ENCODE results near the gene ANTXR1. TPM values are rescaled to one million over a fixed set of nuclear protein-coding genes. Genes with fewer than 3 reads are reported as not detected.
"Not testable (repeated sequence)": the region's sequence is repeated elsewhere in the genome, so short reads cannot be mapped to it uniquely, and the experiment has no call there.

ANTXR1 gene
- total RNA-seq, 2 donors from 2014 or later: 0.40 TPM; not detected in 1

DNA sequence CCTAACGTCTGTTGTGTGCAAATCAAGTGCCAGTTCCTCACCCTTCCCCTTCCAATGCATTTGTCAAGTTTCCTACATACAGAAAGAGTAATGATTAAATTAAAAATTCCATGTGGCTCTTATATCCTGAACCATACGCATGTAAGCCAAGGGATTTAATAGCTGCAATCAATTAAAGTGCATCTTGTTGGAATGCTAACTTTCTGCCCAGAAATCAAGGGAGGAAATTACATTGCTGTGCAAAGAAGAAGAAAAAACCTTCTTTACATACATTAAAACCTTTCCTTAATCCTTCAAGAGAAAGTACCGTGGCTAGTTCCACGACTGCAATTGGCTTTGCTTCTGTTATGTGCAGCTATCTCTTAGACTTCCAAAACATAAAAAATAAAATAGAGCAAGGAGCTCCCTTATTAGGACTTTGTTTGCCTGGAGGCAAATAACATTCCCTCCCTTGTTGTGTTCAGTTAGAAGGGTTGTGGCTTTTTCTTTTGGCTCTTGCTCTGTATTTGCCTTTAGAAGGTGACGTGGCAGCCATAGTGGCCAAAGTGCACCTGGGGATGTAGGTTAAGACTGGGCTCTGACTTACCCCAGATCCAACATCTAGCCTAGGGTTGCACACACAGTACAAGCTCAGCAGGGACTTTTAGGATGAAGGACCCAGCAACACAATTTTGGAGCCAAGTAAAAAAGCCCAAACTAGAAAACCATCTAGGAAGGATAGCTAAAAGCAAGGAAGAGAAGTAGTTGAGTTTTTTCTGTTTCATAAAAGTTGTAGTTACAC lies 158.3 kb downstream of the ANTXR1 start:
- H3K9me3 Mint-ChIP-seq: no peaks in the 10 kb centered on the region
- no peak overlapping the region for H3K4me3 Mint-ChIP-seq
- H3K4me1 Mint-ChIP-seq (ENCODE audit: low read depth in 2 of 2): no peaks in the 10 kb centered on the region
- H3K27ac Mint-ChIP-seq: no peak overlapping the region
- no peak for ATAC-seq
- H3K36me3 Mint-ChIP-seq: no peaks in the 10 kb centered on the region
- DNase-seq (ENCODE audit: low spot score): no peak
- peaks cover 16 to 44% of the 10 kb centered on the region in 2 donors for H3K27me3 Mint-ChIP-seq

DNA sequence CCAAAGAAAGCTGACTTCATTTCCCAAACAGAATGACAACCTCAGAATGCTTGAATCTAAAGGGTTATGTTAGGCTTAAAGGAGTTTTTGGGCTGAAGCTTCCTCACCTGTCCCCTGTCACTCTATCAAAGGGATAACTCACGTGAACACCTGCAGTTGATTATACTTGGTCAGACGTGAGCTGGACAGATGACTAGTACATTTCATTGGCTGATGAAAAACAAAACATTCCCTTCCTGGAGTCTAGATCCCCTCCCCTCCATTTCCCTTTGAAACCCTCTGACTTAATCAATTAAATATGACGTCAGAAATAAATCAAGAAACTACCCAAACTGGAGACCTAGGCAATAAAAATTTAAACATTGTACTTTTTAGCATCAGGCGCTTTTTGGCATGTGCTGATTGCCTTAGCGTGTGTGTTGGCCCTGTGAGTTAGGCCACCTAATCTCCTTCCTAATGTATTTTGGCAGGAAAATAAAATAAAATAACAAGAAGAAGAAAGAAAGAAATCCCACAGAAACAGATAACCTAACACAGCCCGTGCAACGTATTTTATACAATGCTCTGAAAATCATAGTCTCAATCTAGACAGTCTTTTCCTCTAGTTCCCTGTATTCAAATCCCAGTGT lies 159.0 kb downstream of the ANTXR1 start:
- DNase-seq (ENCODE audit: low spot score): no peak
- no peaks in the 10 kb centered on the region for H3K4me1 Mint-ChIP-seq (ENCODE audit: low read depth in 2 of 2)

DNA sequence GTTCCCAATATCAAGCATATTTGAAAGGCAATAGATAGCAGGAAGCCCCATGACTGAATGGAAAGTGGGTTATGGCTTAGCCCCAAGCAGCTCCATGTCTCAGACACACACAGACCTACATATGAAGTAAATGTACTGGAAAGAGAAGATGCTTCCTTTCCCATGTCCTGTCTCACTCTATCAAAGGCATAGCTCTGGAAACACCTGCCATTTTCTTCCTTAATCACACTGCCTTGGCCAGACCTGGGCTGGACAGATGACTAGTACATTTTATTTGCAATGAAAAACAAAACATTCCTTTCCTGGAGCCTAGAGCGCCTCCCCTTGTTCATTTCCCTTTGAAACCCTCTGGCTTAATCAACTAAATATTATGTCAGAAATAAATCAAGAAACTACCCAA lies 160.7 kb downstream of the ANTXR1 start:
- Mint-ChIP-seq H3K36me3 (no peaks in the 10 kb centered on the region), H3K27me3 (peaks cover 17 to 54% of the 10 kb centered on the region in 2 donors), H3K27ac (no peak overlapping the region), H3K4me1 (ENCODE audit: low read depth in 2 of 2) (peaks cover 6 to 8% of the 10 kb centered on the region in 2 donors), H3K4me3 (no peak overlapping the region), H3K9me3 (no peaks in the 10 kb centered on the region)
- DNase-seq (ENCODE audit: low spot score): no peak
- ATAC-seq: no peak

More for the DNA sequence above, 159.0 kb downstream of the ANTXR1 start:
- ATAC-seq: no peak
- H3K27me3 Mint-ChIP-seq: peaks cover 13 to 45% of the 10 kb centered on the region in 2 donors
- no peak overlapping the region for H3K4me3 Mint-ChIP-seq
- no peaks in the 10 kb centered on the region for H3K36me3 Mint-ChIP-seq
- no peak overlapping the region for H3K27ac Mint-ChIP-seq
- no peaks in the 10 kb centered on the region for H3K9me3 Mint-ChIP-seq

DNA sequence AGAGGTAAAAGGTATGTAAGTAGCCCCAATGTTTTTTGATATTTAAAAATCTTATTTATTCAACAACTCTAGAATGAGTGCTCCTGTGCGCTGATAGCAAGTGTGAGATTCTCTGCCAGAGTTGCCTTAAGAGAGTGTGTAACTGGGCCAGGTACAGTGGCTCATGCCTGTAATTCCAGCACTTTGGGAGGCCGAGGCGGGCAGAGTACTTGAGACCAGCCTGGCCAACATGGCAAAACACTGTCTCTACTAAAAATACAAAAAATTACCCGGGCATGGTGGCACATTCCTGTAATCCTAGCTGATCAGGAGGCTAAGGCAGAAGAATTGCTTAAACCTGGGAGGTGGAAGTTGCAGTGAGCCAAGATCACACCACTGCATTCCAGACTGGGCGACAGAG lies 161.2 kb downstream of the ANTXR1 start:
- not testable (repeated sequence) for ATAC-seq; H3K9me3 Mint-ChIP-seq; H3K36me3 Mint-ChIP-seq; H3K27ac Mint-ChIP-seq; DNase-seq (ENCODE audit: low spot score); H3K4me3 Mint-ChIP-seq; H3K4me1 Mint-ChIP-seq (ENCODE audit: low read depth in 2 of 2)
- peaks cover 14 to 54% of the 10 kb centered on the region in 2 donors for H3K27me3 Mint-ChIP-seq

DNA sequence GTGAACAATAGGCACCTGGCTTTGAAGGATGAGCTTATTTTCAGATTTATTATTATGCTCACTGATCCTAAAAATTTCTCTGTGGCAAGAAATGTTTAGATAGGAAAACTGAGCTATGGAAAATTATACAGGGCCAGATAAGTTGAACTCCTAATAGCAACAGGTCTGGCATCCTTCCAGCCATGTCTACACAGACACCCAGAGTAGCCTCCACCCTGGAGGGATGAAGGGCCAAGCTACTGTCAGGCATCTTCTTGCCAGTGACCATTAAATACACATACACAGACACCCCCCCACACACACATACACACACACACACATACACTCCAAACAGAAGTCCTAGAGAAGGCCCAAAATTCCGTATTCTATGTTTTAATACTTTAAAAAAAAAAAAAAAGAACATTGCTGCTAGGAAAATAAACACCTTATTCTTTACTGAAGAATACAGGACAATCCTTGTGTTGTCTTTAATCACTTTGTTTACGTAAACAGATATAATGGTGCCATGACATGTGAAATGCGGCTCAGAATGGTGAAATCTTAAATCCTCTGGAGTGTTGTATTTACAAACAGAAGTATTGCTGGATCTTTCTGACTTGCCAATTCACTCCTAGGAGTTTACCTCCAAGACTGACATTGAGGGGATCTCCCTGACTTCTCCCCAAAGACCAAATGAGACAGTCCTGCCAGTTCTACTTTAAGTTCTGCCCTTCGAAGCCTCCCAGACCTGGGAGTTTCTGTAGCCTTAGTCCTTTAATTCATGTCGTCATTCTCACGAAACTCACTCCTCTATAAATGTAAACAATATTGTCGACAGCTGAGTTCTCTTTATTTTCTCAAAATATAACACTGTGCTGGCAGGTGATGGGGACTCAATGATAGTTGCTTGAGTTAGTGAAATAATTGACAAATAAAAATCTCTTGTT lies 163.1 kb downstream of the ANTXR1 start:
- no peak overlapping the region for H3K27ac Mint-ChIP-seq
- ATAC-seq (no peak), DNase-seq (ENCODE audit: low spot score) (no peak)
- peaks cover 19 to 47% of the 10 kb centered on the region in 2 donors for H3K27me3 Mint-ChIP-seq
- no peaks in the 10 kb centered on the region for H3K36me3 Mint-ChIP-seq
- no peak overlapping the region for H3K4me3 Mint-ChIP-seq
- H3K4me1 Mint-ChIP-seq (ENCODE audit: low read depth in 2 of 2): peaks cover 6 to 8% of the 10 kb centered on the region in 2 donors
- no peaks in the 10 kb centered on the region for H3K9me3 Mint-ChIP-seq

DNA sequence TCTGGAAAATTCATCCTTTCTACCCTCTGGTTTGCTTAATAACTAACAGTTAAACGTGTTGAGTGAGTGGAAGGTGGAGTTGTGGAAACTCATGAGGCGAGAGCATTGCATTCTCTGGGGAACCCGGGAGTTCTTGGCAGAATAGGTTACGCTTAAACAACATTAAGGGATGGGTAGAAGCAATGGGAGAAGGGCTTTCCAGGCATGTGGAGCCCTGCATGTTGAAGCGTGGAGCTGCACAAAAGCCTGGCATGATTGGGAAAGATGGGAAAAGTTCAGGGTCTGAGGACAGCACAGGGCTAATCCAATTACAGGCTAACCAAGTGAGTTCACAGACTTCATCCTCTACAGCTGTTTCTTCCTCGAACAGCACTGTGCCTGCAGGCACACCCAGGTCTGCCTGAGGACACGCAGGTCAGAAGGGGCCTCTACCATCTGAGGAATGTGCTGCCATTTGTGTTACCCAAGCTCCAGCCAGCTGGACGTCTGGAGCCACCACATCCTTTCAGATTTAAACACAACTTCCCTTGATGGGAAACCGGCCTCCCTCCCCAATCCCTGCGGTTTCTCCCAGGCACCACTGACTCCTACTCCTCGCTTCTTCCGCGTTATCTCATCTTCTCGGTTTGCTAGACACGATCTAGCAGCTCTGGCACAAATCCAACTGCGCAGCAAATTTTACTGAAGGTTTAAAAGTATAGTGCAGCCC lies 164.2 kb downstream of the ANTXR1 start:
- Mint-ChIP-seq H3K4me1 (ENCODE audit: low read depth in 2 of 2) (peaks cover 6 to 8% of the 10 kb centered on the region in 2 donors), H3K27me3 (peaks cover 16 to 56% of the 10 kb centered on the region in 2 donors), H3K36me3 (no peaks in the 10 kb centered on the region), H3K27ac (no peak overlapping the region), H3K9me3 (no peaks in the 10 kb centered on the region), H3K4me3 (peak overlapping the region; percentile 55)
- DNase-seq (ENCODE audit: low spot score) (no peak), ATAC-seq (no peak)

DNA sequence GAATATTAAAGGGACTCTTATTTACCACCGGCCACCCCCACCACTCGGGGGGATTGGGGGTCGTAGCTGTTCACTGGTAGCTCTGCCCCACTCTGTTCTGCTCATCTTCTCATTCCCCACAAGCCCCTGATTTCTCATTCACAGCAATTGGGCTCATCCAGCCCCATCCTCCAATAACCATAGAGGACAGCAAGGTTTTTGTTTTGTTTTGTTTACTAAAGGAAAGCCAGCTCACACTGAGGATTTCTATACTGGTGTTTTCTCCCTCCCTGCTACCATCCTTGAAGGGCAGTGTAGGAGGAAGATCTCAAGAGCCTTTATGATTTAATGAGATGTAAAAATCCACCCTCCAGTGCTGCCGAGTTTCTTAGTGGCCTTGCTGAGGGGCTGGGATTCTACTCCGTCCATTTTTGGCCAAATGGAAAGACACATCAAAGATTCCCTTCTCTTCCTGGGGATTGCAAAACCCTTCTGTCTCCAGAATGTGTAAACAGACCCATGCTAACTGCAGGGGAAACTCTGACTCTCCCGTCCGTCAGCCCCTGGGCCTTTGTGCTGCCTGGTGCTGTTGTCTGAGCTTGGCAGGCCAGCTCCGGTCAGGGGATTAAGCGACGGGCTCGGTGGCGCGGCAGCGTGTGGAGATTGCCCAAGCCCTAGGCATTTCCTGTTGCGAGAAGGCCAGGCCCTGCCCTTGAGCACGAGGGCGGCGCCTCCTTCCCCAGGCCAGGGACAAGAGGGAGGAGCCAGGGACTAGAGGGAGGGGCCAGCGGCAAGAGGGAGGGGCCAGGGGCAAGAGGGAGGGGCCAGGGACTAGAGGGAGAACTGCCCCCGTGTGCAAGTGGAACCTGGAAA lies 165.0 kb downstream of the ANTXR1 start:
- DNase-seq (ENCODE audit: low spot score) (peak; percentile 64), ATAC-seq (peak; percentile 90)
- Mint-ChIP-seq H3K27me3 (peaks cover 16 to 55% of the 10 kb centered on the region in 2 donors), H3K4me1 (ENCODE audit: low read depth in 2 of 2) (peaks cover 6 to 8% of the 10 kb centered on the region in 2 donors), H3K27ac (no peak overlapping the region), H3K36me3 (no peaks in the 10 kb centered on the region), H3K4me3 (peak overlapping the region; percentile 55), H3K9me3 (no peaks in the 10 kb centered on the region)

DNA sequence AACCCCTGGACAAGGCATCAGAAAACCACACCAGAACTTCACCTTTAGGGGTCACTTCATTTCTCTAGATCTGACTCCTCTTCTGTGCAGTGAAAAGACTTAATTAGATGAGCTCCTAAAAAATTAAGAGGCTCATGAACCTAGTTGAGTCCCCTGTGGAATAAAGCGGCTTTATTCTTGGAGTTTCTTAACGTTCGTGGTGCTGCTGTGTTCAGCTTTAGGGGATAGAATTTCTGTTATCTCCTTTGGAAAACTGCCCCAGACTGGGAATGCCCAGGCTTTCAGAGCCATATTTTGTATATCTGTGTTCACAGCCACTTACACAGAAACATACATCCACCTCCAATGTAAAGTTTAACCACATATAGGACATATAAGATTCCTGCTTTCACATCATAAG lies 165.8 kb downstream of the ANTXR1 start:
- no peak for DNase-seq (ENCODE audit: low spot score)

DNA sequence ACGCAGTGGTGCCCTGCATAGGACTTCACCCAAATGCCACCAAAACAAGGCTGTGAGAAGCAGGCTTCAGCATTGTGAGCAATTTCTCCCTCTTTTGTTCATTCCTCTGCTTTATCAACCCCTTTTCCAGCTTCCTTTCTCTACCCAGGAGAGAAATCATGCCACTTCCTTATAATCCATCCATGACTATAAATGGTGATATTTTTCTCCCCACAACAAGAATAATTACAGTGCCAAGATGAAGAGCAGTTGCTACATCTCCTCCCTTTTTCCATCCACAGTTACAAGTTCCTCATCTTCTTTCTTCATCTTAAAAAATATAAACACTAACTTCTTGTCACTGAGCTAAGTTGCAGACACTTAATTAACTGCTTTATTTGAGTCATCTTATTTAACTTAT lies 167.2 kb downstream of the ANTXR1 start:
- Mint-ChIP-seq H3K36me3 (no peaks in the 10 kb centered on the region), H3K27ac (no peak overlapping the region), H3K9me3 (no peaks in the 10 kb centered on the region), H3K27me3 (peaks cover 18 to 45% of the 10 kb centered on the region in 2 donors), H3K4me1 (ENCODE audit: low read depth in 2 of 2) (peaks cover 6 to 8% of the 10 kb centered on the region in 2 donors), H3K4me3 (no peak overlapping the region)
- DNase-seq (ENCODE audit: low spot score) (no peak), ATAC-seq (no peak)

More for the DNA sequence above, 165.8 kb downstream of the ANTXR1 start:
- Mint-ChIP-seq H3K27me3 (peaks cover 15 to 50% of the 10 kb centered on the region in 2 donors), H3K36me3 (no peaks in the 10 kb centered on the region), H3K9me3 (no peaks in the 10 kb centered on the region), H3K27ac (no peak overlapping the region), H3K4me1 (ENCODE audit: low read depth in 2 of 2) (peaks cover 6 to 8% of the 10 kb centered on the region in 2 donors), H3K4me3 (no peak overlapping the region)
- ATAC-seq: no peak

DNA sequence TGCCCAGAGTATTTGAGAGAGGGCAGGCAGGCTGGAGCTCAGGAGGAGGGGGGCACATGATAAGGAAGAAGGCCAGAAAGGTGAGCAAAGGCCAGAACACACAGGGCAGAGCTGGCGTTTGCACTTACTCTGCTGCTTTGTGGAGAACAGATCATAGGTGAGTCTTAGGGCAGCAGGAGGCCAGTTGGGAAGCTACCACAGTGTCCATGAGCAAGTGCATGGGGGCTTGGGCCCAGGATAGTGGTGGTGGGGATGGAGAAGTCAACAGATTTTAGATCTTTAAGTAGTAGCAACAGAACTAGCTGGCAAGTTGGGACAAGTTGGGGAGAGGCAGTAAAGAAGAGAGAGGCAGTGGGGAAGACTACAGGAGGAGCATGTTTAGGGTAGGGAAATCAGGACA lies 168.0 kb downstream of the ANTXR1 start:
- ATAC-seq (no peak), DNase-seq (ENCODE audit: low spot score) (no peak)
- peaks cover 6 to 8% of the 10 kb centered on the region in 2 donors for H3K4me1 Mint-ChIP-seq (ENCODE audit: low read depth in 2 of 2)
- no peaks in the 10 kb centered on the region for H3K36me3 Mint-ChIP-seq
- H3K4me3 Mint-ChIP-seq: no peak overlapping the region
- H3K27me3 Mint-ChIP-seq: peaks cover 18 to 45% of the 10 kb centered on the region in 2 donors
- H3K27ac Mint-ChIP-seq: no peak overlapping the region
- no peaks in the 10 kb centered on the region for H3K9me3 Mint-ChIP-seq

DNA sequence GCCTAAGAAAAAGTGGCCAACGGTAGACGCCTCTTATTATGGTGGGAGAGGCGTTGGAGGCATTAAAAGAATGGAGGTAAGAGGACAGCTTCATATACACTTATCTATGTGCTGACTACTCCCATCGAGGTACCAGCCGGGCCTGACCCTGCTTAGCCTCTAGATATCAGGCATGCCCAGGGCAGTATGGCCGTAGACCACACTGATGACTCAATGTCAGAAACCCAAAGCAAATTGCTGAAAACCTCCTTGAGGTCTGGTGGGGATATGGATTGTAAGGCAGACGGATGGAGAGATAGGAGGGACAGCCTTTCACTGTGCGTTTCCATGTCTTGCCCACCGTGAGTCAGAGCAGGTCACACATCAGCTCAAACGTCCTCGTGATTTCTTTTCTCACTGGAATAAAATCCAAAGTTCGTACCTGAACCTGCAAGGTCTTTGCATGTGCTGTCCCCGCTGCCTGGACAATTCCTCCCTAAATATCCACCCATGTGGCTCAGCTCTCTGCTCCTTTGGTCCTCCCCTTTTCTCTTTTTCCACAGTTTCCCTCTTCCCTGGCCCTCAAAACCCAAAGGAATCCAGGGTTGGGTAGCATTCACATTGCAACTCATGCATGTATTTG lies 168.9 kb downstream of the ANTXR1 start:
- H3K4me3 Mint-ChIP-seq: no peak overlapping the region
- no peak overlapping the region for H3K27ac Mint-ChIP-seq
- H3K4me1 Mint-ChIP-seq (ENCODE audit: low read depth in 2 of 2): peaks cover 6 to 8% of the 10 kb centered on the region in 2 donors
- ATAC-seq (no peak), DNase-seq (ENCODE audit: low spot score) (no peak)
- no peaks in the 10 kb centered on the region for H3K36me3 Mint-ChIP-seq
- H3K9me3 Mint-ChIP-seq: no peaks in the 10 kb centered on the region
- H3K27me3 Mint-ChIP-seq: peaks cover 19 to 38% of the 10 kb centered on the region in 2 donors

DNA sequence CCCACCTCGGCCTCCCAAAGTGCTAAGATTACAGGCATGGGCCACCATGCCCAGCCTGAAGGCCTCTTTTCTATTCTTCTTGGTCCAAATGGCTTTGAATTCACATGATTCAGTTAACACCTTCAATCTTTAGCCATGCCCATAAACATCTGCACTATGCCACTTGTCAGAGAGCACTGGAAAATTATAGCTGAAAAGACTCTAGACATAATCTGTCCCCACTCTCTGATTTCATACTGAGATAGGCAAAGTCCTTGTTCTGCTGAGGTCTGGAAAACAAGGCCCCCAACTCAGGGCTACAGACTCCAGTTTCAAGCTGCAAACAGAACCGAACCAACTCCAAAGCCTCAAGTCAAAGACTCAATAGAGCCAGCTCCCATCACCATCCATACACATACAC lies 170.7 kb downstream of the ANTXR1 start:
- H3K27me3 Mint-ChIP-seq: peaks cover 20 to 26% of the 10 kb centered on the region in 2 donors
- ATAC-seq: no peak

More for the DNA sequence above, 170.7 kb downstream of the ANTXR1 start:
- no peaks in the 10 kb centered on the region for H3K36me3 Mint-ChIP-seq
- H3K27ac Mint-ChIP-seq: no peak overlapping the region
- H3K9me3 Mint-ChIP-seq: no peaks in the 10 kb centered on the region
- no peak overlapping the region for H3K4me3 Mint-ChIP-seq
- no peak for DNase-seq (ENCODE audit: low spot score)
- no peaks in the 10 kb centered on the region for H3K4me1 Mint-ChIP-seq (ENCODE audit: low read depth in 2 of 2)
